ENCODE measurements around the gene MTHFSD.

Gene MTHFSD, protein sequence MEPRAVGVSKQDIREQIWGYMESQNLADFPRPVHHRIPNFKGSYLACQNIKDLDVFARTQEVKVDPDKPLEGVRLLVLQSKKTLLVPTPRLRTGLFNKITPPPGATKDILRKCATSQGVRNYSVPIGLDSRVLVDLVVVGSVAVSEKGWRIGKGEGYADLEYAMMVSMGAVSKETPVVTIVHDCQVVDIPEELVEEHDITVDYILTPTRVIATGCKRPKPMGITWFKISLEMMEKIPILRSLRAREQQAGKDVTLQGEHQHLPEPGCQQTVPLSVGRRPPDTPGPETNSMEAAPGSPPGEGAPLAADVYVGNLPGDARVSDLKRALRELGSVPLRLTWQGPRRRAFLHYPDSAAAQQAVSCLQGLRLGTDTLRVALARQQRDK

DNA sequence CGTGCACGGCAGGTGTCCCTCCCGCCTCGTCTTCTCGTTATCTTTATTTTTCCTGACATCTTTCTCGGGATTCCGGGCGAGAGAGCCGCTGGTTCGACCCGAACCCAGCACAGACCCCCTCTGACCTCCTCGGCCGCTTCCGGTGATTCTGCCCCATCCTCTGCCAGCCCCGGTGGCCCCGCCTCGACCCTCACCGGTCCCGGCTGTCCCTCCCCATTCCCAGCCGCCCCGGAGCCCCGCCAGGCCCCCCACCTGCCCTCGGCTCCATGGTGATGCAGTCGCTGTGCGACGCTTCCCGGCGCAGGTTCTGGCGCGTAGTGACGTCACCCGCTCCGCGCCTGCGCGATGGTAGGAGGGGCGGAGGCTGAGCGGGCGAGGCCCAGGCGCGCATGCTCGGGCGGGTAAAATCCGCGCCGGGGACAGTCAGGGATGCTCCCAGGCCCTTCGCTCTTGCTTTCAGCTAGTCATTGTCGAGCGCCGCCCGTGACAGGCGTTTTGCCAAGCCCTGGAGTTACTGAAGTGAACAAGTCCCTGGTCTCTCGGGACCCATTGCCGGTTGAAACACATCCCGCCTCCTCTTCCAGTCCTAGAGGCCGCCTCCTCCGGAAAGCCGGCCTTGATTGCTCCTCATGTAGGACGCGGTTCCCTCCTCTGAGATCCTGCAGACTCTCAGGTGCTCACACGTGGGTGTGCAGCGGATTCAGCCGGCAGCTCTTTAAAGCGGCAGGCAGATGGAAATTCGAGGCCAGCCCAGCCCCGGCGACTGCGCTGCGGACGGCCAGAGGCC, at the start of gene MTHFSD:
TSS of gene MTHFSD (minus strand) at position 319 of the 787 bp plus-strand sequence. CDS start at position 268, 51 bp downstream.
- peak within 1 kb of the TSS; percentile 88 for H3K27ac ChIP-seq
- peak; percentile 59; the same call in 1 of the 2 replicates for TF ChIP-seq ZFX (IDR thresholded peaks at IDR 0.05)
- TF ChIP-seq, protein P1, sequence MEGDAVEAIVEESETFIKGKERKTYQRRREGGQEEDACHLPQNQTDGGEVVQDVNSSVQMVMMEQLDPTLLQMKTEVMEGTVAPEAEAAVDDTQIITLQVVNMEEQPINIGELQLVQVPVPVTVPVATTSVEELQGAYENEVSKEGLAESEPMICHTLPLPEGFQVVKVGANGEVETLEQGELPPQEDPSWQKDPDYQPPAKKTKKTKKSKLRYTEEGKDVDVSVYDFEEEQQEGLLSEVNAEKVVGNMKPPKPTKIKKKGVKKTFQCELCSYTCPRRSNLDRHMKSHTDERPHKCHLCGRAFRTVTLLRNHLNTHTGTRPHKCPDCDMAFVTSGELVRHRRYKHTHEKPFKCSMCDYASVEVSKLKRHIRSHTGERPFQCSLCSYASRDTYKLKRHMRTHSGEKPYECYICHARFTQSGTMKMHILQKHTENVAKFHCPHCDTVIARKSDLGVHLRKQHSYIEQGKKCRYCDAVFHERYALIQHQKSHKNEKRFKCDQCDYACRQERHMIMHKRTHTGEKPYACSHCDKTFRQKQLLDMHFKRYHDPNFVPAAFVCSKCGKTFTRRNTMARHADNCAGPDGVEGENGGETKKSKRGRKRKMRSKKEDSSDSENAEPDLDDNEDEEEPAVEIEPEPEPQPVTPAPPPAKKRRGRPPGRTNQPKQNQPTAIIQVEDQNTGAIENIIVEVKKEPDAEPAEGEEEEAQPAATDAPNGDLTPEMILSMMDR (conservative IDR thresholded peaks at IDR 0.05), result no peak

DNA sequence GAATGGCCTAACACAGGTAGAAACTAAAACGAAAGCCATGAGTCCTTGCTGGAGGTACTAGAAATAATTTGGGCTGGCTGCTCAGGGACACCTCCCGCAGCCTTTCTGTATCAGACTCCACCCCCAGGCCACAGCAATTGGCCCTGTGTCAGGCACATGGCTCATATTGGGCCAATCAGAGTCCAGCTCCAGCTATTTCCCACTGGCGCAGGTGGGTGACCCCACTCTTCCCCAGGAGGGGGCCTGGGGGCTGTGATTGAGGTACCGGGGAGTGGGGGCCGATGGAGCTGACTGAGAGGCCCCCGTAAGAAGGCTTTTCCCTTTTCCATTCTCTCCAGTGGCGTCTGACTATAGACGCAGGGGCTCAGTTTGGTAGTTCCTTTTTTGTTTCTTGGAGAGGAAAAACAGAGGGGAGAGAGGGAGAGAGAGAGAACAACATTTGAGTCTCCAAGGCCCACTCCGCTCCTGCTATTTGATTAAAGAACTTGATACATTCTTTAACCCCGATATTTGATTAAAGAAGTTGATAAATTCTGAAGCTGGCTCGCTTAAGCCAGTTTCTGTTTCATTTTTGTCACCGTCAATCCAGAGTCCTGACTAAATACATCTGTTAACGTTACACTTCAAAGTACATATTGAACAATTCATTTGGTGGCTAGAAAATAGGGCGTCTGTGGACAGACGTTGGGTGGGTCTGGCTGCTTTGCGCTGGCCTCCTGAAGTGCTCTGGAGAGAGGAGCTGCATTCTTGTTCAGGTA, 49.6 kb upstream of the MTHFSD start:
- TF ChIP-seq, protein P1 (conservative IDR thresholded peaks at IDR 0.05), result no peak
- TF ChIP-seq ZFX (IDR thresholded peaks at IDR 0.05), result no peak
- no peak overlapping the region for H3K27ac ChIP-seq

DNA sequence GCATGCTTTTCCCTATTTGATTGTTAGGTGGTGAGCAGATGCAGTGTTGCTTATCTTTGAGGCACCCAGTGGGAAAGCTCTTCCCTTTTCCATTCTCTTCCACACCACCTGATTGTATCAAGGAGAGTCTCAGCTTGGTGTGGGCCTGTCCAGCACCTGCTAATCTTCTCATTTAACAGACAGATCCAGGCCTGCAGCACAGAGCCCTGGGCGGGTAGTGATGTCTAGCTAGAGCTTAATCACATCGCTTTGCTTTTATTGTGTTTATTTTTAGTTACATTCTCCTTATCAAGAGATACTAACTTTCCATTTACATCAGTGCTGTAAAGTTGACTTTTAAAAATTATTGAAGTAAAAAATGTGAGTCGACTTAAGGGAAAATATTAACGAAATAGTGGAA, 47.5 kb upstream of the MTHFSD start:
- TF ChIP-seq, protein P1 (conservative IDR thresholded peaks at IDR 0.05), result no peak
- no peak for TF ChIP-seq ZFX (IDR thresholded peaks at IDR 0.05)
- no peak overlapping the region for H3K27ac ChIP-seq

DNA sequence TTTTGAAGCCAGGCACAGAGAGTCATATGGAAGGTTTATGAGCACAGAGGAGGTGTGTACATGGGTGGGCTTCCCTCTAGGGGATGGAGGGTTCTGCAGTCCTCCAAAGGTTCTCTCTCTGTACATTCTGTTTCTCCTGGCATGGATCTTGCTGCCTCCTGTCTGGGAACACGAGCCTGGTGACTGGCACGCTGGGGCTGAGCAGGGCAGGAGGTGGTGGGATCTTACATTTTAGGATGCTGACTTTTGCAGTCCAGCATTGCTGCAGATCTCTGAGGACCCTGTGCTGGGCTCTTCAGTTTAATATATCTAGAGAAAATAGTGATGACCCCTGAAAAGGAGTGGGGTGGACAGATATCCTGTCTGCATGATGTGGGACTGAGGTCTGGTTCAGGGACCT, 46.3 kb upstream of the MTHFSD start:
- TF ChIP-seq, protein P1 (conservative IDR thresholded peaks at IDR 0.05), result no peak
- no peak for TF ChIP-seq ZFX (IDR thresholded peaks at IDR 0.05)

DNA sequence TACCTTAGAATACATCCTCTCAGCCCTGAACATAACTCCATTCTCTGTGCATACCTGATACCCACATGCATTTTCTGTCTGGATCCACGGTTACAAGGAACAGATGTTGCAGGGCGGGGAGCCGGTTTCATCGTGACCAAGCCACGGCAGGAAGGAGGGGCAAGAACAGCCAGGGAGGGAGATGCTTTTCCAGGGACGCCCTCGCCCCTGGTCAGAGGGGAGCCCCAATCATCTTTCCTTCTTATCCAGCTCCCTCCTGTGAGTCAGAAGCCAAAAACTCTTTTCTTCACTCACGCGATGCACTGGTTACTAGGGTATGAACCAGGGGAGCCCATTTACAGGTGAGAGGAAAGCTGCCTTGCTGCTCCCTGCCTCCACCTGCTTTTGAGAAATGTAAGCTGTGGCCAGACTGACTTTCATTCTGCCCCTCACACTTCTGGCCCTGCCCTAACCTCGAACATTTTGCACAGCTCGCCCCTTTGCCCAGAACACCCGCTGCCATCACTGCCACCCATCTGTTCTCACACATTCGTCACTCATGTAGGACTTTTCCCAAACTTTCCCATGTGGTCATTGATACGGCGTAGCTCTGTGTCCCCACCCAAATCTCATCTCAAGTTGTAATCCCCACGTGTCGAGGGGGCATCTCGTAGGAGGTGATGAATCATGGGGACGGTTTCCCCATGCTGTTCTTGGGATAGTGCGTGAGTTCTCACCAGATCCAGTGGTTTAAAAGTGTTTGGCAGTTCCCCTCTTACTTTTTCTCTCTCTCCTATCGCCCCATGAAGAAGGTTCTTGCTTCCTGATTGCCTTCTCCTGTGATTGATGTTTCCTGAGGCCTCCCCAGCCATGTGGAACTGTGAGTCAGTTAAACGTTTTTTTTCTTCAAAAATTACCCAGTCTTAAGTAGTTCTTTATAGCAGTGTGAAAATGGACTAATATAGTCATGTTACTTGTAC, 43.9 kb upstream of the MTHFSD start:
- TF ChIP-seq ZFX (IDR thresholded peaks at IDR 0.05), result no peak
- TF ChIP-seq, protein P1 (conservative IDR thresholded peaks at IDR 0.05), result no peak

More for the DNA sequence above, 46.3 kb upstream of the MTHFSD start:
- no peak overlapping the region for H3K27ac ChIP-seq

DNA sequence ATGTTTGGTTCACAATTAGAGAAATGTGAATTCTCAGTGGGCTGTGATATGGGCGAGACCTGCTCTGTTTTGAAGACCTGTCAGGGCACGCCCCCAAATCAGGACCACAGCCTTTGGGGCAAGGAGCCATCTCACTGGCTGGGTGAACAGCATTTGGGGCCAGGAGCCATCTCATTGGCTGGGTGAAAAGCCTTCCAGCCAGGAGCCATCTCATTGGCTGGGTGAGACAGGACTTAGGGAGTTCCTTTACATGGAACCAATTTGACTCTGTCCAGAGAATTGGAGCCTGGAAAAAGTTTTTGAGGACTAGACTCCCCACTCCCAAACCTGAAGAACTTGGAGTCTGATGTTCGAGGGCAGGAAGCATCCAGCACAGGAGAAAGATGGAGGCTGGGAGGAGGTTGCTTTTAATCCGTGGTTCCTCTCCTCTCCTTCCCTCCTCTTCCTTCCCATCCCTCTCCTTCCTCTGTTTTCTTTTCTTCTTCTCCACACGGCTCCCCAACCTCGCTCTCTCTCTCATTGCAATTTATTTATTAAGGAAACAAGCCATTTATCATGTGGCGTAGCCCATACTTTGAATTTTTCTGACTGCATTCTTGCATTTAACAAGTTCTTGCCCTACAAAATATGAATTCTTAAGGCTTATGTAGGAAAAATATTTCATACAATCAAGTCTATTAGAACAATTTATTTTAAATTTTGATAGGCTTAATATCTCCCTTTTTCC, 43.0 kb upstream of the MTHFSD start:
- no peak for TF ChIP-seq ZFX (IDR thresholded peaks at IDR 0.05)
- TF ChIP-seq, protein P1 (conservative IDR thresholded peaks at IDR 0.05), result no peak
- no peak overlapping the region for H3K27ac ChIP-seq

More for the DNA sequence above, 43.9 kb upstream of the MTHFSD start:
- H3K27ac ChIP-seq, result no peak overlapping the region
